RWPE2 (cell line): ENCODE data around the gene POLL.

Experiments used
- ATAC-seq: fragments of 200-7000 bp; cut with Tn5 transposase; 3 replicates; pipeline ENCODE4 v1.9.1; 2021; ENCODE audit warnings: low read depth
- DNase-seq: peaks from one replicate; pipeline ENCODE4 v3.0.0-alpha.2; 2020; ENCODE audit warnings: low spot score
- H3K27ac ChIP-seq: fragments of 450-650 bp; 2 replicates; pipeline ENCODE4 v1.5.1; 2017; ENCODE audit warnings: mild to moderate bottlenecking; ENCODE audit not compliant: poor library complexity, severe bottlenecking
- H3K27me3 ChIP-seq: fragments of 250-450 bp; sonication (Bioruptor Pico); 2 replicates; pipeline ENCODE4 v1.5.1; 2021; ENCODE audit warnings: mild to moderate bottlenecking, moderate library complexity; ENCODE audit not compliant: insufficient read depth, poor library complexity, severe bottlenecking
- H3K36me3 ChIP-seq: fragments of 250-450 bp; sonication (Bioruptor Pico); 2 replicates; pipeline ENCODE4 v1.5.1; 2020; ENCODE audit warnings: low read depth, mild to moderate bottlenecking, moderate library complexity
- H3K4me1 ChIP-seq: fragments of 250-450 bp; sonication (Bioruptor Pico); 2 replicates; pipeline ENCODE4 v1.5.1; 2021; ENCODE audit warnings: mild to moderate bottlenecking, moderate library complexity; ENCODE audit not compliant: insufficient read depth, poor library complexity, severe bottlenecking
- H3K4me3 ChIP-seq: fragments of 250-450 bp; sonication (Bioruptor Pico); 2 replicates; pipeline ENCODE4 v1.5.1; 2021; ENCODE audit warnings: mild to moderate bottlenecking, moderate library complexity; ENCODE audit not compliant: severe bottlenecking
- H3K9me3 ChIP-seq: fragments of 250-450 bp; sonication (Bioruptor Pico); 2 replicates; pipeline ENCODE4 v1.5.1; 2021; ENCODE audit warnings: mild to moderate bottlenecking, moderate library complexity; ENCODE audit not compliant: severe bottlenecking
- CTCF ChIP-seq: fragments of 450-650 bp; IDR thresholded peaks from one replicate; pipeline ENCODE4 v1.5.1; 2017; ENCODE audit warnings: mild to moderate bottlenecking, moderate library complexity; ENCODE audit not compliant: poor library complexity, severe bottlenecking

The POLL gene

GRCh38 chr10:101580486-101581399, 7.3 kb downstream of the POLL start:
- Histone ChIP-seq H3K27me3 (no peaks in the 10 kb centered on the region), H3K27ac (no peak overlapping the region), H3K9me3 (no peaks in the 10 kb centered on the region), H3K4me1 (no peaks in the 10 kb centered on the region), H3K4me3 (no peak overlapping the region), H3K36me3 (peaks cover 24% of the 10 kb centered on the region)
- DNase-seq = no peak
- TF ChIP-seq CTCF = no peak
- no peak for ATAC-seq

GRCh38 chr10:101579516-101579870, 8.6 kb downstream of the POLL start:
- no peak for ATAC-seq
- peaks cover 15% of the 10 kb centered on the region for H3K36me3 ChIP-seq
- no peaks in the 10 kb centered on the region for H3K9me3 ChIP-seq
- no peak for TF ChIP-seq CTCF
- H3K4me1 ChIP-seq = no peaks in the 10 kb centered on the region
- DNase-seq = no peak
- H3K27me3 ChIP-seq = no peaks in the 10 kb centered on the region
- no peak overlapping the region for H3K4me3 ChIP-seq
- H3K27ac ChIP-seq = no peak overlapping the region

DNA sequence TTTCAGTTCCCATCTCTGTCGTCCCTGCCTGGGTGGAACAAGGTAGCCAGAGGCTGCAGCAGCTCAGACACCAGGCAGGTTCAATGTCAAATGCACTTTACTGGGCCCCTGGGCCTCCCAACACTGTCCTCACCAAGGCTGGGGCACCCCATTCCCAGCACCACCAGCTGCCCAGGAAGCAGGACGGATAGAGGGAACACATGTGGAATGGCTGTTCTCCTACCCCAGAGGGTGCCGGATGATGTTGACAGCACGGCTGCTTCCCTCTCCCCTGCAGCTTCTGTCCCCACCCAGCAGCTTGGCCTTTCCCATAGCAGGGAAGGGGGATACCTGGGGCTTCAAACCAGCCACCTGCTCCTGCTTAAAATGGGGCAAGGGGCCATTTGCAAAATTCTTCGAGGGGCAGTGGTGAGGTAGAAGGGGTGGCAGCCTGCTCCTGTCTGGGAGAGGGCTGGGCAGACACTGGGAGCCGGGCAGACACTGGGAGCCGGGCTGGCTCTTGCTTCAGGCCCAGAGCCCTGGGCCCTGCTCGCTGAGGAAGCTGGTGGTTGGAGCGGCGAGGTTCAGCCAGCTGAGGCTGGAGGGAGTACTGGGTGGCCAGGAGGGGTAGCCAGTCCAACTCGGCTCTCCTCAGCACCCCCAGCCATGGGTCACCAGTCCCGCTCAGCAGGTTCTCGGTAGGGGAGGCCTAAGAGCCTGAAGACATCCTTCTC, 9.1 kb downstream of the POLL start:
- peaks cover 10% of the 10 kb centered on the region for H3K36me3 ChIP-seq
- no peaks in the 10 kb centered on the region for H3K9me3 ChIP-seq
- no peak for TF ChIP-seq CTCF
- no peak overlapping the region for H3K4me3 ChIP-seq
- H3K27ac ChIP-seq = no peak overlapping the region
- ATAC-seq (no peak), DNase-seq (peak; percentile 52)
- no peaks in the 10 kb centered on the region for H3K27me3 ChIP-seq
- H3K4me1 ChIP-seq = no peaks in the 10 kb centered on the region

DNA sequence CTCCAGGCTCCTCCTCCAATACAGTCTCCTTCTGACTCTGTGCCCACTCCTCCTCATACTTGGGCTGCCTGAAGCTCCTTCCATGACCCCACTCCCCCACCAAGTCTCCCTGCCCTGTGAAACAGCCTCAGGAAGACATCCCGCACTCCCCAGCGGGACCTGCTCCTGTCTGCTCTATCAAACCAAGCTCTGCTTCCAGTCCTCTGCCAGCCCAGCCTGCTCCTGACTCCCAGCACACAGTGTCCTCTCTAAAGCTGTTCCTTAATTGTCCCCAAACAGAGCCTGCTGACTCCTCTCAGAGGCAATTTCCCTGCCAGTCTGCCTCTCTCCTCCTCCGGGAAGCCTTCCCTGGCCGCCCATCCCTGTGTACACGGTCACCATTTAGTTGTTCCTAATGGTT, 9.9 kb downstream of the POLL start:
- H3K9me3 ChIP-seq = no peaks in the 10 kb centered on the region
- no peak for DNase-seq
- no peaks in the 10 kb centered on the region for H3K4me1 ChIP-seq
- H3K27me3 ChIP-seq = no peaks in the 10 kb centered on the region
- no peak for ATAC-seq
- H3K4me3 ChIP-seq = no peak overlapping the region
- H3K36me3 ChIP-seq = peaks cover 6% of the 10 kb centered on the region; the same call in 1 of the 2 replicates
- TF ChIP-seq CTCF = no peak
- no peak overlapping the region for H3K27ac ChIP-seq
